Measurements from ENCODE around the gene NDUFB7.

GRCh38 chr19:14565298-14565679, 6.6 kb downstream of the NDUFB7 start:
- TF ChIP-seq CTCF (IDR thresholded peaks at IDR 0.05) (no peak), POLR2A (IDR thresholded peaks at IDR 0.05) (no peak)
